H1 (cell line): ENCODE results near the gene ACVR1.

Source experiments
- ATF3 ChIP-seq: IDR thresholded peaks from 2 replicates; pipeline ENCODE4 v1.6.1; 2011; ENCODE audit warnings: low read depth, mild to moderate bottlenecking, low read length; ENCODE audit not compliant: insufficient read depth
- CHD2 ChIP-seq: IDR thresholded peaks from 2 replicates; pipeline ENCODE4 v1.6.1; 2012; ENCODE audit warnings: low read length, improper control_type of control experiment
- CTCF ChIP-seq, 3 experiments: IDR thresholded peaks; 1 replicate in 2 of 3; 2 replicates in 1 of 3; pipeline versions ENCODE4 v1.5.1 to v1.6.1; 2011; ENCODE audit warnings: low read length in 3 of 3, mild to moderate bottlenecking in 3 of 3, inconsistent platforms in 2 of 3, low read depth in 1 of 3, moderate library complexity in 1 of 3; ENCODE audit not compliant: insufficient read depth in 1 of 3; ENCODE audit errors: control extremely low read depth in 1 of 3
- EZH2 ChIP-seq: fragments of 200-600 bp; sonication (generic); IDR thresholded peaks from 2 replicates; pipeline ENCODE4 v1.7.1; 2012; ENCODE audit warnings: low read depth, mild to moderate bottlenecking, moderate library complexity, low read length, inconsistent platforms; ENCODE audit not compliant: severe bottlenecking
- GABPA ChIP-seq: IDR thresholded peaks from 2 replicates; pipeline ENCODE4 v1.6.1; 2011; ENCODE audit warnings: mild to moderate bottlenecking, low read length, moderate library complexity, borderline replicate concordance; ENCODE audit not compliant: insufficient read depth
- HDAC6 ChIP-seq: IDR thresholded peaks from one replicate; pipeline ENCODE4 v1.7.1; 2012; ENCODE audit warnings: low read depth, mild to moderate bottlenecking, inconsistent platforms, low read length, moderate library complexity
- MAX ChIP-seq: IDR thresholded peaks from 2 replicates; pipeline ENCODE4 v1.6.1; 2012; ENCODE audit warnings: inconsistent platforms
- POLR2A ChIP-seq, 2 experiments: IDR thresholded peaks; 1 replicate in 1 of 2; 2 replicates in 1 of 2; pipeline ENCODE4 v1.6.1; 2011; ENCODE audit warnings: low read depth in 2 of 2, low read length in 2 of 2, mild to moderate bottlenecking in 2 of 2; ENCODE audit errors: control extremely low read depth in 1 of 2
- SIN3A ChIP-seq, 2 experiments: IDR thresholded peaks in 1 of 2; conservative IDR thresholded peaks in 1 of 2; 2 replicates each; pipeline ENCODE4 v1.6.1; 2011 to 2012; ENCODE audit warnings: low read length in 2 of 2, improper control_type of control experiment in 1 of 2, low read depth in 1 of 2, mild to moderate bottlenecking in 1 of 2
- SIRT6 ChIP-seq: IDR thresholded peaks from one replicate; pipeline ENCODE4 v1.7.1; 2012; ENCODE audit warnings: low read length, inconsistent platforms
- SP1 ChIP-seq: IDR thresholded peaks from 2 replicates; pipeline ENCODE4 v1.6.1; 2011; ENCODE audit warnings: low read depth, low read length
- SUZ12 ChIP-seq: fragments of 200-600 bp; sonication (generic); IDR thresholded peaks from 2 replicates; pipeline ENCODE4 v1.6.1; 2012; ENCODE audit warnings: mild to moderate bottlenecking, inconsistent platforms, low read length, moderate library complexity, mixed read lengths
- TCF12 ChIP-seq: IDR thresholded peaks from 2 replicates; pipeline ENCODE4 v1.6.1; 2011; ENCODE audit warnings: low read depth, mild to moderate bottlenecking, low read length

GRCh38 chr2:157923598-157924217 lies 47.6 kb upstream of the ACVR1 start:
- TF ChIP-seq TCF12: no peak
- no peak for TF ChIP-seq CTCF (IDR thresholded peaks at IDR 0.05; ENCODE audit: control extremely low read depth in 1 of 3, insufficient read depth in 1 of 3, low read depth in 1 of 3, low read length in 3 of 3)
- TF ChIP-seq CHD2: no peak
- no peak for TF ChIP-seq ATF3
- no peak for TF ChIP-seq SUZ12
- no peak for TF ChIP-seq POLR2A (IDR thresholded peaks at IDR 0.05; ENCODE audit: control extremely low read depth in 1 of 2, low read depth in 2 of 2, low read length in 2 of 2)
- TF ChIP-seq EZH2: no peak
- no peak for TF ChIP-seq SIN3A (conservative IDR thresholded peaks at IDR 0.05 in 1 of 2, IDR thresholded peaks at IDR 0.05 in 1 of 2; ENCODE audit: low read depth in 1 of 2, low read length in 2 of 2)
- no peak for TF ChIP-seq GABPA
- TF ChIP-seq HDAC6: no peak
- TF ChIP-seq SP1: no peak
- TF ChIP-seq MAX: no peak
- TF ChIP-seq SIRT6: no peak
